Right atrium auricular region (tissue), 2 donors: ENCODE measurements around the gene RMC1. TPM values are rescaled to one million over a fixed set of nuclear protein-coding genes. Genes with fewer than 3 reads are reported as not detected.

Experiments used
- DNase-seq: peaks from one replicate; pipeline ENCODE4 v3.0.0-alpha.2; 2019; ENCODE audit warnings: low spot score
- H3K27ac ChIP-seq, 2 donors: fragments of 200-600 bp; sonication (generic); 1 replicate in 1 of 2; 2 replicates in 1 of 2; pipeline ENCODE4 v1.5.1; 2016 to 2019
- H3K27me3 ChIP-seq, 2 donors: fragments of 200-600 bp; sonication (generic); one replicate each; pipeline versions ENCODE4 v1.5.1 to v1.6.0; 2017 to 2019
- H3K36me3 ChIP-seq: fragments of 200-600 bp; sonication (generic); one replicate; pipeline ENCODE4 v1.5.1; 2016
- H3K4me1 ChIP-seq, 2 donors: fragments of 200-600 bp; sonication (generic); one replicate each; pipeline versions ENCODE4 v1.5.1 to v1.6.0; 2017 to 2019
- H3K4me3 ChIP-seq, 2 donors: fragments of 200-600 bp; sonication (generic); 1 replicate in 1 of 2; 2 replicates in 1 of 2; pipeline ENCODE4 v1.5.1; 2017 to 2019; ENCODE audit warnings: mild to moderate bottlenecking in 1 of 2, moderate library complexity in 1 of 2
- H3K9me3 ChIP-seq, 2 donors: fragments of 200-600 bp; sonication (generic); one replicate each; pipeline ENCODE4 v1.5.1; 2019
- total RNA-seq, 2 donors: library from RNA; depleted of rRNA; stranded (reverse); fragments of >200 nt; gene quantifications; one replicate each; pipeline ENCODE4 v1.1.0, GENCODE V29; 2016
- TF ChIP-seq, protein P1 (sequence below), 2 donors: fragments of 200-600 bp; sonication (generic); IDR thresholded peaks; one replicate each; pipeline ENCODE4 v1.5.1; 2019; ENCODE audit warnings: antibody characterized with exemption in 2 of 2

Gene RMC1
- total RNA-seq, 2 donors from 2014 or later, result 17.2 TPM

GRCh38 chr18:23531912-23532311 is 28.6 kb downstream of the RMC1 start:
- TF ChIP-seq, protein P1, sequence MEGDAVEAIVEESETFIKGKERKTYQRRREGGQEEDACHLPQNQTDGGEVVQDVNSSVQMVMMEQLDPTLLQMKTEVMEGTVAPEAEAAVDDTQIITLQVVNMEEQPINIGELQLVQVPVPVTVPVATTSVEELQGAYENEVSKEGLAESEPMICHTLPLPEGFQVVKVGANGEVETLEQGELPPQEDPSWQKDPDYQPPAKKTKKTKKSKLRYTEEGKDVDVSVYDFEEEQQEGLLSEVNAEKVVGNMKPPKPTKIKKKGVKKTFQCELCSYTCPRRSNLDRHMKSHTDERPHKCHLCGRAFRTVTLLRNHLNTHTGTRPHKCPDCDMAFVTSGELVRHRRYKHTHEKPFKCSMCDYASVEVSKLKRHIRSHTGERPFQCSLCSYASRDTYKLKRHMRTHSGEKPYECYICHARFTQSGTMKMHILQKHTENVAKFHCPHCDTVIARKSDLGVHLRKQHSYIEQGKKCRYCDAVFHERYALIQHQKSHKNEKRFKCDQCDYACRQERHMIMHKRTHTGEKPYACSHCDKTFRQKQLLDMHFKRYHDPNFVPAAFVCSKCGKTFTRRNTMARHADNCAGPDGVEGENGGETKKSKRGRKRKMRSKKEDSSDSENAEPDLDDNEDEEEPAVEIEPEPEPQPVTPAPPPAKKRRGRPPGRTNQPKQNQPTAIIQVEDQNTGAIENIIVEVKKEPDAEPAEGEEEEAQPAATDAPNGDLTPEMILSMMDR (IDR thresholded peaks at IDR 0.05), result no peak
- Histone ChIP-seq H3K4me1 (peaks cover 0 to 25% of the 10 kb centered on the region in 2 donors), H3K4me3 (no peak overlapping the region), H3K27ac (peak overlapping the region in 1 of 2 donors; percentile 24), H3K36me3 (peaks cover 88% of the 10 kb centered on the region), H3K9me3 (no peaks in the 10 kb centered on the region), H3K27me3 (no peaks in the 10 kb centered on the region)
- DNase-seq, result no peak

DNA sequence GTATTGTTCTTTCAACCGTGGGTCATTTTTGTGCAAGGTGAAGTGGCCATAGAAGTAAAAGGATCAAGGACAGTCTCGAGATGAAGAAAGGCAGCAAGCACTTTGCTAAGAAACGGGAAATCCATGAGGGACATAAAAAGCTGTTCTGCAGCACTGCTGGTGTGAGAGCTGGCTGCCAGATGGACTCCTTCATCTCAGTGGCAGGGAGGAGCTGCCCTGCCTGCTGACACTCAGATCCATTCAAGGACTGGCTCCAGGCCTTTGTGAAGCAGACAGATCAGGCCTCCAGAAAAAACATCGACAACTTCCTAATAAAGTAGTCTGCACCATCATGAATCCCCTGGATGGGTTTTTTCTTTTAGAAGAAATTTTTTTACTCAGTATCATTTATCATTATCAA is 29.5 kb downstream of the RMC1 start:
- DNase-seq, result no peak
- Histone ChIP-seq H3K4me1 (peaks cover 0 to 25% of the 10 kb centered on the region in 2 donors), H3K27ac (no peak overlapping the region), H3K9me3 (no peaks in the 10 kb centered on the region), H3K4me3 (no peak overlapping the region), H3K36me3 (peaks cover 91% of the 10 kb centered on the region), H3K27me3 (no peaks in the 10 kb centered on the region)
- TF ChIP-seq, protein P1 (IDR thresholded peaks at IDR 0.05), result no peak

DNA sequence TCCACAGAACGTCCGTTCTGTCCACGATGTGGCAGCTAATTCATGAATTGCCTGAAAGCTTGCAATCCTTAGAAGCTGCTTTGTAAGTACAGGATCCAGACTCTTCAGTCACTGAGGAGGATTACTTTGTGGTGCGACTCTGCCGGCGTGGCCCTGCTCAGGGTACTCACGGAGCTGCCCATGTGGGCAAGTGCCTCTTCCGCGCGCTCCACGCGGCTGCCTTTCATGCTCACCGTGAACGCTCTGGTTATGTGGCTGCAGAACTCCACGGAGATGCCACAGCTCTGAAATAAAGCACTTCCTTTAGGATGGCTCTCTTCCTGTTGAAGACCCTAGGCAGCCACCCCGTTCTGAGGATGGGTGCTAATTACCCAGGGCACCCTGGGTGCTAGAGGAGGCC is 31.0 kb downstream of the RMC1 start:
- H3K36me3 ChIP-seq, result peaks cover 94% of the 10 kb centered on the region
- H3K27ac ChIP-seq, result no peak overlapping the region

GRCh38 chr18:23536204-23536603 is 32.9 kb downstream of the RMC1 start:
- peaks cover 93% of the 10 kb centered on the region for H3K36me3 ChIP-seq
- no peaks in the 10 kb centered on the region for H3K9me3 ChIP-seq
- no peaks in the 10 kb centered on the region for H3K27me3 ChIP-seq
- no peak overlapping the region for H3K27ac ChIP-seq
- H3K4me1 ChIP-seq, result peaks cover 0 to 16% of the 10 kb centered on the region in 2 donors
- DNase-seq, result no peak
- TF ChIP-seq, protein P1 (IDR thresholded peaks at IDR 0.05), result no peak
- no peak overlapping the region for H3K4me3 ChIP-seq

More for the DNA sequence above, 31.0 kb downstream of the RMC1 start:
- DNase-seq, result no peak
- no peak overlapping the region for H3K4me3 ChIP-seq
- TF ChIP-seq, protein P1 (IDR thresholded peaks at IDR 0.05), result no peak
- peaks cover 0 to 22% of the 10 kb centered on the region in 2 donors for H3K4me1 ChIP-seq
- H3K9me3 ChIP-seq, result no peaks in the 10 kb centered on the region
- no peaks in the 10 kb centered on the region for H3K27me3 ChIP-seq

DNA sequence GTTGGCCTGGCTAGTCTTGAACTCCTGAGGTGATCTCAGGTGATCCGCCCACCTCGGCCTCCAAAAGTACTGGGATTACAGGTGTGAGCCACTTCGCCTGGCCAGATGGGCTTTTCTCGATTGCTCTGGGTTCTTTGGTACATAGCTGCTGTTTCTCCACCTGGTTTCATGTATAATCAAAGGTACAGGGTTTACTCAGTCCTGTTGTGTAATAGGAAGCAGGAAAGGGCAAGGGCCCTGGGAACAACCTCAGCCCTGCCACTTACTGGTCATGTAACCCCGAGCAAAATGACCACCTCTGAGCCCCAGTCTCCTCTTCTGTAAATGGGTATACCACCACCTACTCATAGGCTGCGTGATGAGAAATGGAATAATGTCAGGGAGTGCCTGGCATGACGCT is 34.0 kb downstream of the RMC1 start:
- DNase-seq, result no peak
- Histone ChIP-seq H3K27ac (no peak overlapping the region), H3K9me3 (no peaks in the 10 kb centered on the region), H3K36me3 (peaks cover 85% of the 10 kb centered on the region), H3K4me3 (no peak overlapping the region), H3K4me1 (peaks cover 0 to 21% of the 10 kb centered on the region in 2 donors), H3K27me3 (no peaks in the 10 kb centered on the region)
- TF ChIP-seq, protein P1 (IDR thresholded peaks at IDR 0.05), result no peak

GRCh38 chr18:23538001-23538400 is 34.7 kb downstream of the RMC1 start:
- H3K4me1 ChIP-seq, result peaks cover 0 to 18% of the 10 kb centered on the region in 2 donors
- TF ChIP-seq, protein P1 (IDR thresholded peaks at IDR 0.05), result no peak
- H3K27me3 ChIP-seq, result no peaks in the 10 kb centered on the region
- no peak overlapping the region for H3K4me3 ChIP-seq
- peaks cover 85% of the 10 kb centered on the region for H3K36me3 ChIP-seq
- H3K9me3 ChIP-seq, result no peaks in the 10 kb centered on the region
- DNase-seq, result no peak
- H3K27ac ChIP-seq, result no peak overlapping the region
